ACC112 (cell line): ENCODE data around the gene RER1.

ENCODE experiments used
- H2AFZ ChIP-seq: fragments of 200-600 bp; sonication (generic); one replicate; pipeline ENCODE4 v1.6.0; 2017; ENCODE audit warnings: antibody characterized with exemption, low read length; ENCODE audit not compliant: unreplicated experiment
- H3K27ac ChIP-seq: fragments of 200-600 bp; sonication (generic); 2 replicates; pipeline ENCODE4 v1.5.1; 2014; ENCODE audit warnings: low read depth, mild to moderate bottlenecking, antibody characterized with exemption, low read length, moderate library complexity
- H3K27me3 ChIP-seq: fragments of 200-600 bp; sonication (generic); 2 replicates; pipeline ENCODE4 v1.6.1; 2014; ENCODE audit warnings: mild to moderate bottlenecking, antibody characterized with exemption, low read length, moderate library complexity, mixed read lengths; ENCODE audit not compliant: insufficient read depth
- H3K36me3 ChIP-seq: fragments of 200-600 bp; sonication (generic); 2 replicates; pipeline ENCODE4 v1.6.1; 2016; ENCODE audit warnings: mild to moderate bottlenecking, antibody characterized with exemption, low read length, moderate library complexity, mixed read lengths; ENCODE audit not compliant: insufficient read depth
- H3K4me1 ChIP-seq: fragments of 200-600 bp; sonication (generic); one replicate; pipeline ENCODE4 v1.6.1; 2016; ENCODE audit warnings: low read length, mixed read lengths; ENCODE audit not compliant: insufficient read depth, unreplicated experiment, control insufficient read depth
- H3K4me3 ChIP-seq: fragments of 200-600 bp; sonication (generic); 2 replicates; pipeline ENCODE4 v1.5.1; 2014; ENCODE audit warnings: mild to moderate bottlenecking, low read depth, low read length
- H3K79me2 ChIP-seq: fragments of 200-600 bp; sonication (generic); one replicate; pipeline ENCODE4 v1.6.0; 2016; ENCODE audit warnings: low read length; ENCODE audit not compliant: control insufficient read depth, unreplicated experiment, insufficient read depth

RER1 gene

DNA sequence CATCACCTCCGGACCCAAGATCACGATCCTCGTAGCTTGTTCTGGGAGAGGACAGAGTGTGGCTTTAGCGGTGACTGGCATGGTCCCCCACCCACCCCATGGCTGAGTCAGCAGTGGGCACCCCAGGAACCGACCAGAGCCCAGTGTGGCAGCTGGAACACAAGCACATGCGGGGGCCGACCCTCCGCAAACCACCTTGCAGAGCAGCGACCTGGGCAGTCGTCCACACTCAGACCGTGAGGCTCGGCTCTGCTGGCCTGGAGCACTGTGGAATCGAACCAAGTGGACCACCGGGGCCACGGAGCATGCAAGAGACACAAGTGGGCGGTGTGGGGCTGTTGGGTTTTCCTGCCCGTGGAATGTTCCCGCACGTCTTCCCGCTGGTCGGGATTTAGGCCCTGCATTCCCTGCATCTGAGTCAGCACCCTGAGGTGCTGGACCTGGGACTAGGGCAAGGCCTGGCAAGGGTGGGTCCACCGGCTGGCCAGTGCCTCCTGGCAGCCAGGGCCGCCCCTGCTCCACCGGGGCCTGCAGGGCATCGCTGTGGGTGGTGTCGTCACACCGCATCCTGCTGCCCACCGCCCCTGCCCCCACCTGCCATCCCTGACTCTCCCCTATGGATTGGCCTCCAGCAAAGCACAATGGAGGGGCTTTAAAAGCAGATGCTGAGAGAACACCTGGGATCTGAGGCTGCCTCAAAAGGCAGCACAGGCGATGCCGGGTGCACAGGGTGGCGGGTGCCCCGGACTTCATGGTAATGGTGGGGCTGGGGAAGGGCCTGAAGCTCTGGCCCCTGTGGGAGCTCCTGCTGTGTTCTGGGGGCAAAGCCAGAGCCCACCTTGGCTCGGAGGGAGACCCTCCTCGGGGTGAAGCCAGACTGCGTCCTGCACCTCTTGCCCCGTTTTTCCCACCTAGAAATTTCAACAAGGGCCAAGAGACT, 18.8 kb upstream of the RER1 start:
- H3K4me1 ChIP-seq = no peaks in the 10 kb centered on the region
- H3K36me3 ChIP-seq = no peaks in the 10 kb centered on the region
- no peaks in the 10 kb centered on the region for H3K27me3 ChIP-seq
- no peak overlapping the region for H3K4me3 ChIP-seq
- H3K27ac ChIP-seq = no peak overlapping the region
- no peak overlapping the region for H2AFZ ChIP-seq
- no peaks in the 10 kb centered on the region for H3K79me2 ChIP-seq

DNA sequence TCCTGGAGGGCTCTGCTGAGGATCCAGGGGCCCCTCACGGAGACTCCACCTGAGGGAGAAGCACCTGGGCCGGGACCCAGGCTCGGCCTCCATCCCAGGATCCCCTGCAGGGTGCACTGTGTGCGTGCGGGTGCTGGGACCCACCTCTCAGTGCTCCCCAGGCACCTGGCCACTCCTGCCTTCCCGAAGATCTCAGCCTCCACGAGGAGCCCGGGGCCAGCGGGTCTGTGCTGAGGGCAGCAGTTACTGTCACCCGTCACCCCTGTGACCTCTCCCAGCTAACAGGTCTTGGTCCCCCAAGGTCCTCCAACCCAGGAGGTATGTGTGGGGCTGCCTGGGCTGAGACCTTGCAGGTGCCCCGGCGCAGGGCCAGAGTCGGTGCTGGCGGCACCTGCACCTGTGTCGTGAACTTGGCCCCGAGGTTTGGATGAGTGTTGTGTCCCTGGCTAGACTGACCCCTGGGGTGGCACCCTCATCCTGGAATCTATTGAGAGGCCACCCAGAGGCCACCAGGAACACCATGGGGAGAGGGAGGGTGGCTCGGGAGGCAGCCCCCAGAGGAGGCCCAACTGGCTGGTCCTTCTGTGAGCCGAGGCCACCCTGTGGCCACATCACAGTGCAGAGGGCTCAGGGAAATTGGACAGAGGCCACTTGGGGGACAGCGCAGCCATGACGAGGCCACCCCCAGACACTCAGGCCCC, 17.9 kb upstream of the RER1 start:
- Histone ChIP-seq H3K27ac (no peak overlapping the region), H3K4me1 (no peaks in the 10 kb centered on the region), H3K27me3 (no peaks in the 10 kb centered on the region), H3K79me2 (no peaks in the 10 kb centered on the region), H3K4me3 (no peak overlapping the region), H2AFZ (no peak overlapping the region), H3K36me3 (no peaks in the 10 kb centered on the region)

DNA sequence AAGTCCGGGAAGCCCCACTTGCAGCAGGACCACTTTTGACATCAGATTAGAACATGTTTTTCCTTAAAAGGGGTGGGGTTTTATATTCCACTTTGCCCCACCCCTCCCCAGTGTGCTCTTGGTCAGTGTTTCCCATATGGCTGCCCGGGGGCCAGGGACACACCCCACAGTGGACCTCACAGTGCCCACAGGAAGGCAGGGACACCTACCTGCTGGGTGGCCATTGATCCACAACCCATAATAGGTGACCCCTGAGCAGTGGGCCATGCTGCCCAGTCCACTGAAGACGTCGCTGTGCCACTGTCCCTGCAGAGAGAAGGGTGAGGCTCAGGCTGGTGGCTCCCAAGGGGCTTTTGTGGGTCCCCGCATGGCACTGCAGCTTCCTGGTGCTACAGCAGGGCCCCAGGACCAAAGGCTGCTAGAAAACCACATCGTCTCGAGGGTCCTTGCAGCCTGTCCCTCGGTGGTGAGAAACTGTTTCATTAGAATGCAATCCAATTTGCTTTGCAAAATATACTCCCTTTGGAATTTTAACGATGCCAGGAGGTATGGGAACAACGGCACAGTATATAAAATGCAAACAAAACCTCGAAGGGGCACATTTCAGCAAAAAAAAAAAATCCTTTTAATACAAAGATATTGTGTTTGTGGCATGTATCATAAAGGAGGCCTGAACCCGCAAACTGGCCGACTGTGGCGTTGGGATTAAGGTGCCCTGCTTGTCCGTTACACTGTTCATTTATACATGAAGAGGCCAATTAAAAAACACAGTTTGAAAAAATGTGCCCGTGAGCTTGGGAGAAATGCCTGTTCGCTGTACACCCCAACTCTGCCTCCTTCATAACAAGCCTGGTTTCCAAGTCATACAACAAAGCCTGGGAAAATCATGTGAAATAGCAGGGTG, 17.1 kb upstream of the RER1 start:
- H3K27me3 ChIP-seq = no peaks in the 10 kb centered on the region
- H3K36me3 ChIP-seq = no peaks in the 10 kb centered on the region

DNA sequence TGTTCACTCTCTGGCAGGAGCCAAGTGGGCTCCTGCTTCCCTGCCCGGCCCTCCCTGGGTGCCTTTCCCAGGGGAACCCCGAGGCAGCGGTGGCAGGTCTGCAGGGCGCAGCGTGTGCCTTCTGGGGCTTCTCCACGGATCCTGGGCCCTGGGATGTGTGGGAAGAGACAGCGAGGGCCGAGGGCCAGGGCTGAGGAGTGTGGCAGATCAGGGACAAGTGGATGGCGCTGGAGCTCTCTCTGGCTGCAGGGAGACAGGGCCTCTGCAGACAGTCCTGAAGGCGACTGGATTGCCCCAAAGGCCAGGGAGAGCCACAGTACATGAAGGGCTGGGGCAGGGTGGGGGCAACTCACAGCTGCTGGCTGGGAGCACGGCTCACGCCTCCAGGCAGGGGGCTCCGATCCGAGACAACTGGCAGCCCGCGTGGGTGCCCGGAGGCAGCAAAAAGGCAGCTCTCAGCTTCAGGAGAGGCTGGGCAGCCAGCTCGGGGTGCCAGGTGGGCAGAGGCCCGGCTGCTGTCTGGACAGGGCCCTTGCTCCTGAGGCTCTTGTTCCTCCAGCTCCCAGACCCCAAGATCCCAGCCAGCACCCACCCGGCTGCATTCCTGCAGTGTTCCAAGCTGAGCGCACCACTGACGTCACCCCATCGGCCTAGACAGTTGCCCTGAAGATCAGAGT, 16.3 kb upstream of the RER1 start:
- Histone ChIP-seq H2AFZ (no peak overlapping the region), H3K27ac (no peak overlapping the region), H3K36me3 (no peaks in the 10 kb centered on the region), H3K27me3 (no peaks in the 10 kb centered on the region), H3K4me1 (no peaks in the 10 kb centered on the region), H3K79me2 (no peaks in the 10 kb centered on the region), H3K4me3 (no peak overlapping the region)

More for the DNA sequence above, 17.1 kb upstream of the RER1 start:
- no peak overlapping the region for H3K4me3 ChIP-seq
- H3K79me2 ChIP-seq = no peaks in the 10 kb centered on the region
- no peaks in the 10 kb centered on the region for H3K4me1 ChIP-seq
- H3K27ac ChIP-seq = no peak overlapping the region
- no peak overlapping the region for H2AFZ ChIP-seq

DNA sequence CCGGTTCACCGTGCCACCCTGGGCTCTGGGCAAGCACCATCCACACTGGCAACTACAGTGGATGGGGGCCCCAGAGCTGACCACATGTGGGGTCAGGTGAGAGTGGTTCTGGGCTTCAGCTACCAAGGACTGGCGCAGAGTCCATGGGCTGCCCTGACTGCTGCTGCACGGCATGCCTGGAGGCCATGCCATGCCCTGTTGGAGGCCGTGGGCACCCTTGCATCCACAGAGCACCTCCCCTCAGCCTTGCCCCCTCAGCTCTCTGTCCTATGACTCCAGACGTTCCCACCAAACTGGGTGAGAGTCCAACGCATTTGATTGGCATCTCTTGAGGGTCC, 15.7 kb upstream of the RER1 start:
- Histone ChIP-seq H3K4me1 (no peaks in the 10 kb centered on the region), H2AFZ (no peak overlapping the region), H3K27me3 (no peaks in the 10 kb centered on the region), H3K36me3 (no peaks in the 10 kb centered on the region), H3K79me2 (no peaks in the 10 kb centered on the region), H3K27ac (no peak overlapping the region), H3K4me3 (no peak overlapping the region)

DNA sequence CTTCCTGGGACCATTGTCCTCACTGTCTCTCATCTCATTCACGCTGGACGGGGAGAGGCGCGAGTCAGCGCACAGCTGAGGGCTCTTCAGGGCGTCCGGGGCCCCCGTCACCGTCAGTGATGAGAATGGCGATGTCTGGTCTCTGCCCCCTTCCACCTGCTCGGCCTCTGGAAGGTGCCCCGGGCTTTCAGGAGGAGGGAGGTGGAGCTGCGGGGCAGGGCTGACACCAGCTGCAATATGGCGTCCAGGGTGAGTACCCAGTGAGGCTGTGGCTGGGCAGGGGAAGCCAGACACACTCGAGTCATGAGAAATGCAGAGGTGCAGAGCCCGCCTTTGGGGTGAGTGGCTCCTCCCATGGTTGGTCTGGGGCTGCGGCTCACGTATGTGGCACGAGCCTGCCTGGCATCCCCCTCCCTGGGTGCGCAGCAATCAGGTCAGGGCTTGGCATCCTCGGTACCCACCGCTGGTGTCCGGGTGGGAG, 15.3 kb upstream of the RER1 start:
- Histone ChIP-seq H3K4me3 (no peak overlapping the region), H3K27ac (no peak overlapping the region), H3K27me3 (no peaks in the 10 kb centered on the region), H3K79me2 (no peaks in the 10 kb centered on the region), H3K36me3 (no peaks in the 10 kb centered on the region), H3K4me1 (no peaks in the 10 kb centered on the region), H2AFZ (no peak overlapping the region)

DNA sequence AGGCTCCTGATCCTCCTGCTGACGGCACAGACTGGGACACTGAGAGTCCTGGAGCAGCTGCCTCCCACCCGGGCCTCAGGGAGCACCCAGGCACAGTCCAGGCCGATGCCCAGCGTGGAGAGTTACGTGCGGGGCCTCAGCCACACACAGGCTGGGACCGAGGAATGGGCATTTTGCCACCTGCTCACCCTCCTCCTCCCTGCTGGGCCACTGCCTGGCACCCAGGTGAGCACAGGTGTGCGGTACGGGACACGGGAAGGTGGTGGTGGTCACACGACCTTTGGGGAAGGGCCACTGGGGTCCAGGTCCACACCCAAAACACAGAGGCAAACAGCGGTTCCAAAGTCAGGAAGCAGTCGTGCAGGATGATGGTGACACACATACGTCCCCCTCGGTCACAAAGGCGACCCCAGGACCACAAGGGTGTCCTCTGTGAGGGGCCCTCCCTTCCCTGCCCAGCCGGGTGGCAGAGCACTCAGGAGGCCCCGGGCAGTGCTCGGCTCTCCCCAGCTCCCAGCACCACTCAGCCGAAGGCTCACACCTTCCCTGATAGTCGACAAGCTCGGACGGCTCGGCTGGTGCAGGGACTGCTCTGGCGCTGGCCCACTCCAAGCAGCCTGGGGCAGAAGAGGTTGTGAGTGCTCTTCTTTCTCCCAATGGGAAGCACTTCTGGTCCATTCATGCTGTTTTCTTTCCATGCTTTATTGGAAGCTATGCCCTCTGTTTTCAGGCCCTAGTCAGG, 14.5 kb upstream of the RER1 start:
- H3K27me3 ChIP-seq = no peaks in the 10 kb centered on the region
- no peaks in the 10 kb centered on the region for H3K36me3 ChIP-seq
- no peak overlapping the region for H3K4me3 ChIP-seq
- no peaks in the 10 kb centered on the region for H3K4me1 ChIP-seq
- no peaks in the 10 kb centered on the region for H3K79me2 ChIP-seq
- no peak overlapping the region for H2AFZ ChIP-seq
- H3K27ac ChIP-seq = no peak overlapping the region

DNA sequence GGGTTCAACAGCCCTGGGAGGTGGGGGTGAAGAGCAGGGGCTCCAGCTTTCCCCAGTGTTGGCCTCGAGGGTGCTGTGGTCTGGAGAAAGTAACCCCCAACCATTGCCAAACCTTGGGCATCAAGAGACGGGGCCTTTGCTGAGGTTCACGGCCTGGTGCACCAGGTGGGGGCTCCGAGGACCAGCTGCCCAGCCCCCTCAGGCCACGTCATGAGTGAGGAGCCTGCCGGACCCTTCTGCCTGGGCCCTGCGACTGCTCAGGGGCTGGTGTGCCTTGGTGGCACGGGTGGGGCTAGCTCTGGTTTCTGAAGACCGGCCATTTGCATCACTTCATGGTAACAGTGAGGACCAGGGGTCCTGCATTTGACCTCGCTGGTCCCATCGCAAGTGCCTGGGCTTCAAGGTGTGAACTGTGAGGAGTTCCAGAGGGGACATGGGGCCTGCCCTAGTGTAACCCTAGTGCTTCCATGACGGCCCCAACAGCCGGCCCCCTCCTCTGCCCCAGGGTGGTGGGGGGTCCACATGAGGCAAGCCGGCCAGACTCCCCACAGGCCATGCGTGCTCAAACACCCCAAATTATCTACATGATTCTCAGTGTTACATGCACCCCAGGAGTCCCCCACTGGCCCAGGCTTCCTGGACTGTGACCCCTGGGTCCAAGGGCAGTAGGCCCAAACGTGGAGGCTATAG, 13.7 kb upstream of the RER1 start:
- no peaks in the 10 kb centered on the region for H3K4me1 ChIP-seq
- H3K36me3 ChIP-seq = no peaks in the 10 kb centered on the region
- H2AFZ ChIP-seq = no peak overlapping the region
- no peaks in the 10 kb centered on the region for H3K79me2 ChIP-seq
- no peak overlapping the region for H3K4me3 ChIP-seq
- H3K27me3 ChIP-seq = no peaks in the 10 kb centered on the region
- no peak overlapping the region for H3K27ac ChIP-seq

DNA sequence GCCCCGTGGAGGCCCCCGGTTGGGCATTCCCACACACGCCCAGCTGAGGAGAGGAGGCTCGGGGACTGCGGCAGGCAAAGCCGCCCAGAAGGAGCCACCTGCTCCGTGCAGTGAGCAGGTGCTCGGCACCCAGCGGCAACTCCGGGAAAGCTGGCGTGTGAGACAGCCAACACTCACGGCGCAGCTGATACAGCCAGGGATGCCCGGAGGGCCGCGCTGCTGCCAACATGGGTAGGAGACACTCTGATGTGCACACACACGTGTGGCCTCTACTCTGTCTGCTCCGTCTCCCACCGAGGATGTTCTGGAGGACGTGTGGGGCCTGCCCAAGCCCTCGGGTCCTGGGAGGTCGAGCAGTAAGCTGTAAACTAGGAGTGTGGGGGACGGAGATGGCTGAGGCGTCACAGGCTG, 13.2 kb upstream of the RER1 start:
- Histone ChIP-seq H3K27ac (no peak overlapping the region), H3K4me3 (no peak overlapping the region), H2AFZ (no peak overlapping the region), H3K79me2 (no peaks in the 10 kb centered on the region), H3K4me1 (no peaks in the 10 kb centered on the region), H3K36me3 (no peaks in the 10 kb centered on the region), H3K27me3 (no peaks in the 10 kb centered on the region)
